HepG2 (cell line): ENCODE measurements around the gene U2AF2. TPM values are rescaled to one million over a fixed set of nuclear protein-coding genes. Genes with fewer than 3 reads are reported as not detected.

Experiments used
- BCL3 ChIP-seq: sonication (generic); formaldehyde crosslinking; IDR thresholded peaks from 2 replicates; pipeline ENCODE4 v1.5.1; 2020; ENCODE audit warnings: mild to moderate bottlenecking, missing genetic modification reagents, moderate library complexity
- BHLHE40 ChIP-seq: IDR thresholded peaks from 2 replicates; pipeline ENCODE4 v1.6.1; 2011; ENCODE audit warnings: low read length, improper control_type of control experiment
- KAT8 ChIP-seq: IDR thresholded peaks from 2 replicates; pipeline ENCODE4 v1.6.1; 2016; ENCODE audit warnings: missing genetic modification reagents, missing compliant biosample characterization
- MIER2 ChIP-seq: IDR thresholded peaks from 2 replicates; pipeline ENCODE4 v1.6.1; 2016; ENCODE audit warnings: missing biosample characterization, missing genetic modification reagents
- RCOR2 ChIP-seq: IDR thresholded peaks from 2 replicates; pipeline ENCODE4 v1.6.1; 2016; ENCODE audit warnings: missing biosample characterization, missing genetic modification reagents
- SNAPC4 ChIP-seq: sonication (generic); formaldehyde crosslinking; IDR thresholded peaks from 2 replicates; pipeline ENCODE4 v1.4.0; 2020; ENCODE audit warnings: mild to moderate bottlenecking, missing genetic modification reagents
- ZFP62 ChIP-seq: sonication (generic); formaldehyde crosslinking; IDR thresholded peaks from 2 replicates; pipeline ENCODE4 v1.4.0; 2020; ENCODE audit warnings: missing genetic modification reagents
- ZNF17 ChIP-seq: sonication (generic); formaldehyde crosslinking; IDR thresholded peaks from 2 replicates; pipeline ENCODE4 v1.5.0; 2020; ENCODE audit warnings: mild to moderate bottlenecking, missing genetic modification reagents
- ZNF18 ChIP-seq: sonication (generic); formaldehyde crosslinking; IDR thresholded peaks from 2 replicates; pipeline ENCODE4 v1.8.0; 2022; ENCODE audit warnings: mild to moderate bottlenecking, missing genetic modification reagents; ENCODE audit not compliant: insufficient replicate concordance
- ZNF205 ChIP-seq: IDR thresholded peaks from 2 replicates; pipeline ENCODE4 v1.6.1; 2018; ENCODE audit warnings: missing biosample characterization, missing genetic modification reagents
- ZNF34 ChIP-seq: sonication (generic); formaldehyde crosslinking; IDR thresholded peaks from 2 replicates; pipeline ENCODE4 v1.4.0; 2020; ENCODE audit warnings: mild to moderate bottlenecking, missing genetic modification reagents, borderline replicate concordance
- ZNF775 ChIP-seq: sonication (generic); formaldehyde crosslinking; IDR thresholded peaks from 2 replicates; pipeline ENCODE4 v1.4.0; 2020; ENCODE audit warnings: missing genetic modification reagents, mild to moderate bottlenecking, moderate library complexity, borderline replicate concordance
- polyA plus RNA-seq, 8 experiments: library from polyadenylated mRNA; depleted of rRNA in 3 of 8; stranded (reverse) in 7 of 8; unstranded in 1 of 8; fragments of >200 nt; fragmentation: Illumina TruSeq in 4 of 8; extraction: Trizol in 4 of 8; gene quantifications; 2 replicates each; pipeline versions ENCODE4 v1.2.1 to v1.2.3, GENCODE V29; 2011 to 2016; ENCODE audit warnings: low read depth in 4 of 8, missing spikeins in 1 of 8, mixed read lengths in 1 of 8; ENCODE audit not compliant: insufficient read depth in 1 of 8
- total RNA-seq, 5 experiments: library from RNA; depleted of rRNA; stranded (reverse); fragments of >200 nt; fragmentation: Illumina TruSeq; extraction: Trizol; gene quantifications; 2 replicates each; pipeline ENCODE4 v1.2.3, GENCODE V29; 2016; ENCODE audit warnings: low read depth in 1 of 5

U2AF2 gene
- total and polyA plus RNA-seq, 2 of the 13 experiments (the other 11 are each of a cell fraction or from before 2014, with no cell fraction given): 84.3 to 124 TPM

- TF ChIP-seq ZNF34: no peak
- 0 out of 2 replicates have a peak, but pooled peaks have one; percentile 14 for TF ChIP-seq BHLHE40
- 0 out of 2 replicates have a peak, but pooled peaks have one; percentile 9 for TF ChIP-seq MIER2 (CRISPR knock-in tag)
- TF ChIP-seq RCOR2 (CRISPR knock-in tag): 0 out of 2 replicates have a peak, but pooled peaks have one; percentile 33
- no peak for TF ChIP-seq SNAPC4 (CRISPR knock-in tag)
- no peak for TF ChIP-seq ZFP62
- no peak for TF ChIP-seq ZNF18 (CRISPR knock-in tag)
- peak; percentile 53 for TF ChIP-seq KAT8
- TF ChIP-seq ZNF775 (CRISPR knock-in tag): no peak
- no peak for TF ChIP-seq BCL3 (CRISPR knock-in tag)
- TF ChIP-seq ZNF17: no peak
- TF ChIP-seq ZNF205: no peak
These were observed 15.9 kb upstream of the U2AF2 start (continued) for GRCh38 chr19:55638864-55639359.
